Activated naive CD8-positive, alpha-beta T cell treated with anti-CD3 and anti-CD28 coated beads for 36 hours (primary cell): Measurements from ENCODE around the gene ROBO1. TPM values are rescaled to one million over a fixed set of nuclear protein-coding genes. Genes with fewer than 3 reads are reported as not detected.
A peak's percentile ranks its signal among the peaks of the same experiment; 100 is the strongest.

ENCODE experiments used
- DNase-seq: peaks from one replicate; pipeline ENCODE4 v3.0.0; 2021
- H3K27ac Mint-ChIP-seq: one replicate; pipeline ENCODE4 v1.8.0; 2022; ENCODE audit warnings: mild to moderate bottlenecking, moderate library complexity, mixed read lengths
- H3K27me3 Mint-ChIP-seq: one replicate; pipeline ENCODE4 v1.8.0; 2022; ENCODE audit warnings: mild to moderate bottlenecking, mixed read lengths
- H3K36me3 Mint-ChIP-seq: one replicate; pipeline ENCODE4 v1.8.0; 2021; ENCODE audit warnings: mild to moderate bottlenecking, mixed read lengths
- H3K4me1 Mint-ChIP-seq: one replicate; pipeline ENCODE4 v1.8.0; 2021; ENCODE audit warnings: mixed read lengths
- H3K4me3 Mint-ChIP-seq: one replicate; pipeline ENCODE4 v1.8.0; 2022; ENCODE audit warnings: mild to moderate bottlenecking, moderate library complexity, mixed read lengths
- H3K9me3 Mint-ChIP-seq: one replicate; pipeline ENCODE4 v1.8.0; 2022; ENCODE audit warnings: mixed read lengths
- total RNA-seq, 2 experiments: library from RNA; stranded (reverse); gene quantifications; one replicate each; pipeline ENCODE4 v1.2.3, GENCODE V29; 2021

Gene ROBO1
- total RNA-seq, 2 experiments from 2014 or later, result 13.8 to 16.5 TPM

GRCh38 chr3:78665776-78666469, 1101.9 kb downstream of the ROBO1 start:
- no peaks in the 10 kb centered on the region for H3K4me1 Mint-ChIP-seq
- no peak overlapping the region for H3K27ac Mint-ChIP-seq
- H3K27me3 Mint-ChIP-seq, result no peaks in the 10 kb centered on the region

GRCh38 chr3:78665101-78665500, 1102.7 kb downstream of the ROBO1 start:
- Mint-ChIP-seq H3K4me3 (no peak overlapping the region), H3K27me3 (no peaks in the 10 kb centered on the region), H3K36me3 (no peaks in the 10 kb centered on the region), H3K4me1 (no peaks in the 10 kb centered on the region), H3K27ac (no peak overlapping the region), H3K9me3 (no peaks in the 10 kb centered on the region)
- no peak for DNase-seq

More at GRCh38 chr3:78665776-78666469, 1101.9 kb downstream of the ROBO1 start:
- Mint-ChIP-seq H3K4me3 (no peak overlapping the region), H3K9me3 (no peaks in the 10 kb centered on the region), H3K36me3 (no peaks in the 10 kb centered on the region)
- no peak for DNase-seq

- Mint-ChIP-seq H3K27me3 (no peaks in the 10 kb centered on the region), H3K27ac (no peak overlapping the region), H3K9me3 (no peaks in the 10 kb centered on the region), H3K4me1 (no peaks in the 10 kb centered on the region), H3K4me3 (no peak overlapping the region), H3K36me3 (no peaks in the 10 kb centered on the region)
- no peak for DNase-seq
Observed at GRCh38 chr3:78660957-78661356, 1106.8 kb downstream of the ROBO1 start.

- Mint-ChIP-seq H3K27me3 (no peaks in the 10 kb centered on the region), H3K36me3 (no peaks in the 10 kb centered on the region), H3K9me3 (no peaks in the 10 kb centered on the region), H3K4me3 (no peak overlapping the region), H3K4me1 (no peaks in the 10 kb centered on the region), H3K27ac (no peak overlapping the region)
- peak; percentile 2 for DNase-seq
Observed at GRCh38 chr3:78659386-78659987, 1108.3 kb downstream of the ROBO1 start.

- Mint-ChIP-seq H3K4me1 (no peaks in the 10 kb centered on the region), H3K27me3 (no peaks in the 10 kb centered on the region), H3K27ac (no peak overlapping the region), H3K36me3 (no peaks in the 10 kb centered on the region), H3K4me3 (no peak overlapping the region), H3K9me3 (no peaks in the 10 kb centered on the region)
- no peak for DNase-seq
Observed at GRCh38 chr3:78647726-78648125, 1120.1 kb downstream of the ROBO1 start.

- DNase-seq, result no peak
- Mint-ChIP-seq H3K9me3 (no peaks in the 10 kb centered on the region), H3K4me3 (no peak overlapping the region), H3K36me3 (no peaks in the 10 kb centered on the region), H3K27ac (no peak overlapping the region), H3K4me1 (no peaks in the 10 kb centered on the region), H3K27me3 (no peaks in the 10 kb centered on the region)
Observed at GRCh38 chr3:78645628-78646310, 1122.0 kb downstream of the ROBO1 start.

- DNase-seq, result no peak
- H3K36me3 Mint-ChIP-seq, result no peaks in the 10 kb centered on the region
Observed at GRCh38 chr3:78644847-78645246, 1123.0 kb downstream of the ROBO1 start.

GRCh38 chr3:78642226-78643035, 1125.4 kb downstream of the ROBO1 start:
- Mint-ChIP-seq H3K4me1 (no peaks in the 10 kb centered on the region), H3K27me3 (no peaks in the 10 kb centered on the region), H3K4me3 (no peak overlapping the region), H3K36me3 (no peaks in the 10 kb centered on the region), H3K27ac (no peak overlapping the region), H3K9me3 (no peaks in the 10 kb centered on the region)
- DNase-seq, result no peak

More at GRCh38 chr3:78644847-78645246, 1123.0 kb downstream of the ROBO1 start:
- H3K27ac Mint-ChIP-seq, result no peak overlapping the region
- no peaks in the 10 kb centered on the region for H3K4me1 Mint-ChIP-seq
- H3K9me3 Mint-ChIP-seq, result no peaks in the 10 kb centered on the region
- H3K4me3 Mint-ChIP-seq, result no peak overlapping the region
- no peaks in the 10 kb centered on the region for H3K27me3 Mint-ChIP-seq

- no peak for DNase-seq
- no peaks in the 10 kb centered on the region for H3K36me3 Mint-ChIP-seq
- H3K4me3 Mint-ChIP-seq, result no peak overlapping the region
- no peak overlapping the region for H3K27ac Mint-ChIP-seq
- no peaks in the 10 kb centered on the region for H3K27me3 Mint-ChIP-seq
- no peaks in the 10 kb centered on the region for H3K4me1 Mint-ChIP-seq
- no peaks in the 10 kb centered on the region for H3K9me3 Mint-ChIP-seq
Observed at GRCh38 chr3:78641703-78642102, 1126.1 kb downstream of the ROBO1 start.

- H3K36me3 Mint-ChIP-seq, result no peaks in the 10 kb centered on the region
- DNase-seq, result no peak
Observed at GRCh38 chr3:78634316-78634715, 1133.5 kb downstream of the ROBO1 start.

GRCh38 chr3:78633626-78634025, 1134.2 kb downstream of the ROBO1 start:
- Mint-ChIP-seq H3K9me3 (no peaks in the 10 kb centered on the region), H3K36me3 (no peaks in the 10 kb centered on the region), H3K4me1 (no peaks in the 10 kb centered on the region), H3K27ac (no peak overlapping the region), H3K4me3 (no peak overlapping the region), H3K27me3 (no peaks in the 10 kb centered on the region)
- no peak for DNase-seq

More at GRCh38 chr3:78634316-78634715, 1133.5 kb downstream of the ROBO1 start:
- Mint-ChIP-seq H3K4me3 (no peak overlapping the region), H3K4me1 (no peaks in the 10 kb centered on the region), H3K9me3 (no peaks in the 10 kb centered on the region), H3K27me3 (no peaks in the 10 kb centered on the region), H3K27ac (no peak overlapping the region)

GRCh38 chr3:78632925-78633553, 1134.8 kb downstream of the ROBO1 start:
- no peak overlapping the region for H3K27ac Mint-ChIP-seq
- H3K27me3 Mint-ChIP-seq, result no peaks in the 10 kb centered on the region
- no peak for DNase-seq
- no peaks in the 10 kb centered on the region for H3K9me3 Mint-ChIP-seq
- no peak overlapping the region for H3K4me3 Mint-ChIP-seq
- H3K4me1 Mint-ChIP-seq, result no peaks in the 10 kb centered on the region
- H3K36me3 Mint-ChIP-seq, result no peaks in the 10 kb centered on the region

- Mint-ChIP-seq H3K27ac (no peak overlapping the region), H3K4me3 (no peak overlapping the region), H3K36me3 (no peaks in the 10 kb centered on the region), H3K27me3 (no peaks in the 10 kb centered on the region), H3K9me3 (no peaks in the 10 kb centered on the region), H3K4me1 (no peaks in the 10 kb centered on the region)
- no peak for DNase-seq
Observed at GRCh38 chr3:78629544-78629943, 1138.3 kb downstream of the ROBO1 start.

- no peak overlapping the region for H3K27ac Mint-ChIP-seq
- no peaks in the 10 kb centered on the region for H3K36me3 Mint-ChIP-seq
- no peaks in the 10 kb centered on the region for H3K9me3 Mint-ChIP-seq
- no peaks in the 10 kb centered on the region for H3K27me3 Mint-ChIP-seq
- H3K4me1 Mint-ChIP-seq, result no peaks in the 10 kb centered on the region
- H3K4me3 Mint-ChIP-seq, result no peak overlapping the region
- no peak for DNase-seq
Observed at GRCh38 chr3:78621061-78621716, 1146.6 kb downstream of the ROBO1 start.
